HCT116 (cell line): ENCODE measurements around the gene FFAR3. TPM values are rescaled to one million over a fixed set of nuclear protein-coding genes. Genes with fewer than 3 reads are reported as not detected.

Source experiments
- ATAC-seq: fragments of 200-7000 bp; cut with Tn5 transposase; 2 replicates; pipeline ENCODE4 v1.9.1; 2020; ENCODE audit warnings: mild to moderate bottlenecking, moderate library complexity
- BruUV-seq: library from RNA; stranded (reverse); fragments of 400-500 nt; replicated peaks from 2 replicates; lab custom pipeline; 2021; lab: Mats Ljungman, UMichigan
- CTCF ChIA-PET: fragments of 300-600 bp; sonication (Branson Sonifier 250); formaldehyde crosslinking; loops from one replicate; lab custom pipeline; 2021; ENCODE audit warnings: antibody characterized with exemption; lab: Charles Lee
- POLR2A ChIA-PET: fragments of 300-600, 350-600 bp; sonication (Branson Sonifier 250); formaldehyde crosslinking; loops from one replicate; lab custom pipeline; 2021; ENCODE audit warnings: antibody characterized with exemption; lab: Charles Lee
- RAD21 ChIA-PET, 2 experiments: fragments of 300-600 bp; sonication (Branson Sonifier 250); formaldehyde crosslinking; loops; one replicate each; lab custom pipeline; 2023; ENCODE audit warnings: low total read pairs in 2 of 2; ENCODE audit not compliant: uncharacterized antibody in 2 of 2, unreplicated experiment in 2 of 2, low non-redundant PET in 1 of 2; lab: Charles Lee
- DNase-seq: peaks from one replicate; pipeline ENCODE4 v3.0.0-alpha.2; 2010; ENCODE audit warnings: low read depth, low spot score
- H2AFZ ChIP-seq: fragments of 200-600 bp; shearing (Covaris generic), sonication (generic); 2 replicates; pipeline ENCODE4 v1.6.1; 2017; ENCODE audit warnings: low read depth, mixed run types, mixed read lengths, antibody characterized with exemption, low read length; ENCODE audit not compliant: poor library complexity, severe bottlenecking
- H3K27ac ChIP-seq: 2 replicates; pipeline ENCODE4 v1.5.1; 2012; ENCODE audit warnings: low read depth, low read length
- H3K27me3 ChIP-seq: fragments of 200-600 bp; sonication (generic); 2 replicates; pipeline ENCODE4 v1.6.1; 2016; ENCODE audit warnings: mixed run types, low read length, mixed read lengths; ENCODE audit not compliant: insufficient read depth
- H3K36me3 ChIP-seq, 2 experiments: fragments of 200-500 bp in 1 of 2; fragments of 200-600 bp in 1 of 2; sonication (Bioruptor generic) in 1 of 2; sonication (generic) in 1 of 2; 2 replicates each; pipeline versions ENCODE4 v1.5.1 to v1.6.1; 2014 to 2016; ENCODE audit warnings: low read length in 2 of 2, inconsistent platforms in 1 of 2, mixed read lengths in 1 of 2, mixed run types in 1 of 2; ENCODE audit not compliant: insufficient read depth in 2 of 2, control insufficient read depth in 1 of 2
- H3K4me1 ChIP-seq, 2 experiments: fragments of 200-600 bp in 1 of 2; sonication (generic) in 1 of 2; 2 replicates each; pipeline versions ENCODE4 v1.5.1 to v1.6.1; 2012 to 2017; ENCODE audit warnings: low read length in 2 of 2, inconsistent platforms in 1 of 2, mild to moderate bottlenecking in 1 of 2, mixed read lengths in 1 of 2, mixed run types in 1 of 2, moderate library complexity in 1 of 2; ENCODE audit not compliant: insufficient read depth in 2 of 2, control insufficient read depth in 1 of 2
- H3K4me2 ChIP-seq: fragments of 200-600 bp; sonication (generic); 2 replicates; pipeline ENCODE4 v1.6.1; 2017; ENCODE audit warnings: mixed run types, low read length, mixed read lengths
- H3K4me3 ChIP-seq, 2 experiments: fragments of 200-600 bp in 1 of 2; sonication (generic) in 1 of 2; replicated peaks in 1 of 2; 2 replicates each; pipeline ENCODE4 v1.5.1; 2011 to 2016; ENCODE audit warnings: low read length in 2 of 2, control low read depth in 1 of 2, low read depth in 1 of 2, mild to moderate bottlenecking in 1 of 2, mixed read lengths in 1 of 2, mixed run types in 1 of 2
- H3K79me2 ChIP-seq: fragments of 200-600 bp; sonication (generic); 2 replicates; pipeline ENCODE4 v1.6.1; 2017; ENCODE audit warnings: mild to moderate bottlenecking, mixed run types, low read length, moderate library complexity, mixed read lengths; ENCODE audit not compliant: insufficient read depth
- H3K9ac ChIP-seq: fragments of 200-600 bp; sonication (generic); 2 replicates; pipeline ENCODE4 v1.6.1; 2016; ENCODE audit warnings: low read length, mixed read lengths
- H3K9me2 ChIP-seq: fragments of 200-600 bp; sonication (generic), shearing (Covaris generic); 2 replicates; pipeline ENCODE4 v1.6.1; 2017; ENCODE audit warnings: mixed run types, mild to moderate bottlenecking, moderate library complexity; ENCODE audit not compliant: insufficient read depth
- H3K9me3 ChIP-seq, 2 experiments: fragments of 200-500 bp in 1 of 2; fragments of 200-600 bp in 1 of 2; sonication (Bioruptor generic) in 1 of 2; sonication (generic) in 1 of 2; 2 replicates each; pipeline ENCODE4 v1.6.1; 2014 to 2017; ENCODE audit warnings: low read length in 2 of 2, mixed read lengths in 2 of 2, inconsistent platforms in 1 of 2, low read depth in 1 of 2, mild to moderate bottlenecking in 1 of 2, mixed run types in 1 of 2, moderate library complexity in 1 of 2; ENCODE audit not compliant: control insufficient read depth in 1 of 2, insufficient read depth in 1 of 2
- H4K20me1 ChIP-seq: fragments of 200-600 bp; sonication (generic), shearing (Covaris generic); 2 replicates; pipeline ENCODE4 v1.6.1; 2017; ENCODE audit warnings: mixed run types, mild to moderate bottlenecking, moderate library complexity; ENCODE audit not compliant: insufficient read depth
- CEBPB ChIP-seq: IDR thresholded peaks from 2 replicates; pipeline ENCODE4 v1.6.1; 2012; ENCODE audit warnings: low read depth
- EGR1 ChIP-seq: IDR thresholded peaks from 2 replicates; pipeline ENCODE4 v1.6.1; 2012; ENCODE audit warnings: low read depth
- ELF1 ChIP-seq: IDR thresholded peaks from 2 replicates; pipeline ENCODE4 v1.6.1; 2012; ENCODE audit warnings: low read depth, borderline replicate concordance
- EZH2phosphoT487 ChIP-seq: fragments of 200-600 bp; IDR thresholded peaks from 2 replicates; pipeline ENCODE4 v1.6.1; 2018; ENCODE audit warnings: antibody characterized with exemption, borderline replicate concordance
- FOSL1 ChIP-seq: IDR thresholded peaks from 2 replicates; pipeline ENCODE4 v1.6.1; 2012; ENCODE audit warnings: low read depth
- RAD21 ChIP-seq: IDR thresholded peaks from 2 replicates; pipeline ENCODE4 v1.6.1; 2012; ENCODE audit warnings: low read depth, mild to moderate bottlenecking
- YY1 ChIP-seq: IDR thresholded peaks from 2 replicates; pipeline ENCODE4 v1.6.1; 2011; ENCODE audit warnings: low read length, low read depth, moderate library complexity, mild to moderate bottlenecking; ENCODE audit not compliant: insufficient replicate concordance; ENCODE audit errors: extremely low read depth
- ZNF274 ChIP-seq: fragments of 200-500 bp; sonication (Bioruptor generic); IDR thresholded peaks from 2 replicates; pipeline ENCODE4 v1.6.1; 2014; ENCODE audit warnings: mild to moderate bottlenecking, low read depth, low read length, inconsistent platforms
- intact Hi-C: fragments of 100-400 bp; cut with micrococcal nuclease; formaldehyde crosslinking; loops from 2 replicates; pipeline ENCODE4 v1.10.0; 2022
- total RNA-seq: library from RNA; stranded (reverse); gene quantifications from one replicate; pipeline ENCODE4 v1.2.1, GENCODE V29; 2021; ENCODE audit not compliant: unreplicated experiment
- TF ChIP-seq, protein P1 (sequence below): IDR thresholded peaks from 2 replicates; pipeline ENCODE4 v1.6.1; 2012; ENCODE audit warnings: low read depth
- TF ChIP-seq, protein P2 (sequence below): IDR thresholded peaks from 2 replicates; pipeline ENCODE4 v1.6.1; 2012
- TF ChIP-seq, protein P3 (sequence below): IDR thresholded peaks from 2 replicates; pipeline ENCODE4 v1.6.1; 2012
- TF ChIP-seq, protein P4 (sequence below), 3 experiments: fragments of 200-600 bp in 1 of 3; sonication (generic) in 1 of 3; IDR thresholded peaks in 2 of 3; conservative IDR thresholded peaks in 1 of 3; 2 replicates each; pipeline ENCODE4 v1.5.1; 2012 to 2017; ENCODE audit warnings: low read depth in 2 of 3, low read length in 2 of 3, antibody characterized with exemption in 1 of 3, borderline replicate concordance in 1 of 3, control low read depth in 1 of 3, mild to moderate bottlenecking in 1 of 3, mixed read lengths in 1 of 3, mixed run types in 1 of 3, moderate library complexity in 1 of 3; ENCODE audit not compliant: insufficient read depth in 1 of 3

Gene FFAR3
- total RNA-seq, 1 experiment from 2014 or later: not detected

DNA sequence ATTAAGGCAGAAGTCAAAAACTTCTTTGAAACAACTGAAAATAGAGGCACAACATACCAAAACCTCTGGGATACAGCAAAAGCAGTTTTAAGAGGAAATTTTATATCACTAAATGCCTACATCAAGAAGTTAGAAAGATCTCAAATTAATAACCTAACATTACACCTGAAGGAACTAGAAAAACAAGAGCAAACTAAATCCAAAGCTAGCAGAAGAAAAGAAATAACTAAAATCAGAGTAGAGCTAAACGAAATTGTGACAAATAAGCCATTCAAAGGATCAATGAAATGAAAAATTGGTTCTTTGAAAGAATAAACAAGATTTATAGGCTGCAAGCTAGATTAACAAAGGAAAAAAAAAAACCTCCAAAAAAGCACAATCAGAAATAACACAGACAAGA, 10.1 kb downstream of the FFAR3 start:
- POLR2A ChIA-PET: no interaction called here
- Histone ChIP-seq H4K20me1 (no peaks in the 10 kb centered on the region), H3K27me3 (peaks cover 5% of the 10 kb centered on the region), H2AFZ (no peak overlapping the region), H3K27ac (no peak overlapping the region), H3K4me1 (no peaks in the 10 kb centered on the region), H3K79me2 (no peaks in the 10 kb centered on the region), H3K36me3 (no peaks in the 10 kb centered on the region), H3K4me3 (no peak overlapping the region), H3K9ac (no peak overlapping the region), H3K9me2 (no peaks in the 10 kb centered on the region), H3K4me2 (no peak overlapping the region), H3K9me3 (no peaks in the 10 kb centered on the region)
- RAD21 ChIA-PET: no interaction called here
- ATAC-seq: no peak
- no TSS peak for BruUV-seq
- DNase-seq: no peak
- TF ChIP-seq ZNF274 (no peak), YY1 (no peak), FOSL1 (no peak), EGR1 (no peak), RAD21 (no peak), CEBPB (no peak), ELF1 (no peak), EZH2phosphoT487 (no peak)
- TF ChIP-seq, protein P1, sequence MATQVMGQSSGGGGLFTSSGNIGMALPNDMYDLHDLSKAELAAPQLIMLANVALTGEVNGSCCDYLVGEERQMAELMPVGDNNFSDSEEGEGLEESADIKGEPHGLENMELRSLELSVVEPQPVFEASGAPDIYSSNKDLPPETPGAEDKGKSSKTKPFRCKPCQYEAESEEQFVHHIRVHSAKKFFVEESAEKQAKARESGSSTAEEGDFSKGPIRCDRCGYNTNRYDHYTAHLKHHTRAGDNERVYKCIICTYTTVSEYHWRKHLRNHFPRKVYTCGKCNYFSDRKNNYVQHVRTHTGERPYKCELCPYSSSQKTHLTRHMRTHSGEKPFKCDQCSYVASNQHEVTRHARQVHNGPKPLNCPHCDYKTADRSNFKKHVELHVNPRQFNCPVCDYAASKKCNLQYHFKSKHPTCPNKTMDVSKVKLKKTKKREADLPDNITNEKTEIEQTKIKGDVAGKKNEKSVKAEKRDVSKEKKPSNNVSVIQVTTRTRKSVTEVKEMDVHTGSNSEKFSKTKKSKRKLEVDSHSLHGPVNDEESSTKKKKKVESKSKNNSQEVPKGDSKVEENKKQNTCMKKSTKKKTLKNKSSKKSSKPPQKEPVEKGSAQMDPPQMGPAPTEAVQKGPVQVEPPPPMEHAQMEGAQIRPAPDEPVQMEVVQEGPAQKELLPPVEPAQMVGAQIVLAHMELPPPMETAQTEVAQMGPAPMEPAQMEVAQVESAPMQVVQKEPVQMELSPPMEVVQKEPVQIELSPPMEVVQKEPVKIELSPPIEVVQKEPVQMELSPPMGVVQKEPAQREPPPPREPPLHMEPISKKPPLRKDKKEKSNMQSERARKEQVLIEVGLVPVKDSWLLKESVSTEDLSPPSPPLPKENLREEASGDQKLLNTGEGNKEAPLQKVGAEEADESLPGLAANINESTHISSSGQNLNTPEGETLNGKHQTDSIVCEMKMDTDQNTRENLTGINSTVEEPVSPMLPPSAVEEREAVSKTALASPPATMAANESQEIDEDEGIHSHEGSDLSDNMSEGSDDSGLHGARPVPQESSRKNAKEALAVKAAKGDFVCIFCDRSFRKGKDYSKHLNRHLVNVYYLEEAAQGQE: no peak
- TF ChIP-seq, protein P2, sequence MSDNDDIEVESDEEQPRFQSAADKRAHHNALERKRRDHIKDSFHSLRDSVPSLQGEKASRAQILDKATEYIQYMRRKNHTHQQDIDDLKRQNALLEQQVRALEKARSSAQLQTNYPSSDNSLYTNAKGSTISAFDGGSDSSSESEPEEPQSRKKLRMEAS: no peak
- TF ChIP-seq, protein P3, sequence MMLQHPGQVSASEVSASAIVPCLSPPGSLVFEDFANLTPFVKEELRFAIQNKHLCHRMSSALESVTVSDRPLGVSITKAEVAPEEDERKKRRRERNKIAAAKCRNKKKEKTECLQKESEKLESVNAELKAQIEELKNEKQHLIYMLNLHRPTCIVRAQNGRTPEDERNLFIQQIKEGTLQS: no peak
- TF ChIP-seq, protein P4, sequence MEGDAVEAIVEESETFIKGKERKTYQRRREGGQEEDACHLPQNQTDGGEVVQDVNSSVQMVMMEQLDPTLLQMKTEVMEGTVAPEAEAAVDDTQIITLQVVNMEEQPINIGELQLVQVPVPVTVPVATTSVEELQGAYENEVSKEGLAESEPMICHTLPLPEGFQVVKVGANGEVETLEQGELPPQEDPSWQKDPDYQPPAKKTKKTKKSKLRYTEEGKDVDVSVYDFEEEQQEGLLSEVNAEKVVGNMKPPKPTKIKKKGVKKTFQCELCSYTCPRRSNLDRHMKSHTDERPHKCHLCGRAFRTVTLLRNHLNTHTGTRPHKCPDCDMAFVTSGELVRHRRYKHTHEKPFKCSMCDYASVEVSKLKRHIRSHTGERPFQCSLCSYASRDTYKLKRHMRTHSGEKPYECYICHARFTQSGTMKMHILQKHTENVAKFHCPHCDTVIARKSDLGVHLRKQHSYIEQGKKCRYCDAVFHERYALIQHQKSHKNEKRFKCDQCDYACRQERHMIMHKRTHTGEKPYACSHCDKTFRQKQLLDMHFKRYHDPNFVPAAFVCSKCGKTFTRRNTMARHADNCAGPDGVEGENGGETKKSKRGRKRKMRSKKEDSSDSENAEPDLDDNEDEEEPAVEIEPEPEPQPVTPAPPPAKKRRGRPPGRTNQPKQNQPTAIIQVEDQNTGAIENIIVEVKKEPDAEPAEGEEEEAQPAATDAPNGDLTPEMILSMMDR (IDR thresholded peaks at IDR 0.05 in 2 of 3, conservative IDR thresholded peaks at IDR 0.05 in 1 of 3; ENCODE audit: borderline replicate concordance in 1 of 3, insufficient read depth in 1 of 3, low read depth in 2 of 3, low read length in 2 of 3): no peak
- CTCF ChIA-PET: no interaction called here
- intact Hi-C loops: no loop called here
